HepG2 (cell line): ENCODE data around the gene AGRN. TPM values are rescaled to one million over a fixed set of nuclear protein-coding genes. Genes with fewer than 3 reads are reported as not detected.

Experiments used
- ATF1 ChIP-seq: IDR thresholded peaks from 2 replicates; pipeline ENCODE4 v1.6.1; 2016; ENCODE audit warnings: mild to moderate bottlenecking, control low read depth
- FLYWCH1 ChIP-seq: sonication (generic); formaldehyde crosslinking; IDR thresholded peaks from 2 replicates; pipeline ENCODE4 v1.8.1; 2023; ENCODE audit warnings: mild to moderate bottlenecking, missing genetic modification reagents
- GRHL1 ChIP-seq: sonication (generic); formaldehyde crosslinking; conservative IDR thresholded peaks from 2 replicates; pipeline ENCODE4 v1.8.0; 2022; ENCODE audit warnings: missing genetic modification reagents
- KDM2A ChIP-seq: sonication (generic); formaldehyde crosslinking; IDR thresholded peaks from 2 replicates; pipeline ENCODE4 v1.4.0; 2020; ENCODE audit warnings: low read depth, missing genetic modification reagents, borderline replicate concordance
- MAFK ChIP-seq, 2 experiments: IDR thresholded peaks in 1 of 2; conservative IDR thresholded peaks in 1 of 2; 2 replicates each; pipeline ENCODE4 v1.6.1; 2011; ENCODE audit warnings: improper control_type of control experiment in 2 of 2, low read length in 2 of 2
- MXD4 ChIP-seq: IDR thresholded peaks from 2 replicates; pipeline ENCODE4 v1.6.1; 2016; ENCODE audit warnings: mild to moderate bottlenecking, missing biosample characterization, missing genetic modification reagents
- NRL ChIP-seq: sonication (generic); formaldehyde crosslinking; IDR thresholded peaks from 2 replicates; pipeline ENCODE4 v1.5.0; 2020; ENCODE audit warnings: missing genetic modification reagents, mild to moderate bottlenecking, moderate library complexity, borderline replicate concordance
- PRMT3 ChIP-seq: sonication (generic); formaldehyde crosslinking; IDR thresholded peaks from 2 replicates; pipeline ENCODE4 v1.8.1; 2022; ENCODE audit warnings: low read depth, mild to moderate bottlenecking, moderate library complexity, missing genetic modification reagents, borderline replicate concordance
- RBM39 ChIP-seq: fragments of 200-400 bp; formaldehyde crosslinking; IDR thresholded peaks from one replicate; pipeline ENCODE4 v1.6.1; 2018; ENCODE audit warnings: antibody characterized with exemption, mild to moderate bottlenecking, low read depth, low read length; ENCODE audit not compliant: poor library complexity, severe bottlenecking
- TOE1 ChIP-seq: sonication (generic); formaldehyde crosslinking; IDR thresholded peaks from 2 replicates; pipeline ENCODE4 v1.4.0; 2020; ENCODE audit warnings: mild to moderate bottlenecking, missing genetic modification reagents
- ZNF720 ChIP-seq: sonication (generic); formaldehyde crosslinking; IDR thresholded peaks from 2 replicates; pipeline ENCODE4 v1.4.0; 2020; ENCODE audit warnings: missing genetic modification reagents
- ZSCAN21 ChIP-seq: sonication (generic); formaldehyde crosslinking; IDR thresholded peaks from 2 replicates; pipeline ENCODE4 v1.8.0; 2022; ENCODE audit warnings: mild to moderate bottlenecking, missing genetic modification reagents, moderate library complexity, borderline replicate concordance
- ZSCAN25 ChIP-seq: sonication (generic); formaldehyde crosslinking; IDR thresholded peaks from 2 replicates; pipeline ENCODE4 v1.8.0; 2022; ENCODE audit warnings: mild to moderate bottlenecking, missing genetic modification reagents
- polyA plus RNA-seq, 8 experiments: library from polyadenylated mRNA; depleted of rRNA in 3 of 8; stranded (reverse) in 7 of 8; unstranded in 1 of 8; fragments of >200 nt; fragmentation: Illumina TruSeq in 4 of 8; extraction: Trizol in 4 of 8; gene quantifications; 2 replicates each; pipeline versions ENCODE4 v1.2.1 to v1.2.3, GENCODE V29; 2011 to 2016; ENCODE audit warnings: low read depth in 4 of 8, missing spikeins in 1 of 8, mixed read lengths in 1 of 8; ENCODE audit not compliant: insufficient read depth in 1 of 8
- total RNA-seq, 5 experiments: library from RNA; depleted of rRNA; stranded (reverse); fragments of >200 nt; fragmentation: Illumina TruSeq; extraction: Trizol; gene quantifications; 2 replicates each; pipeline ENCODE4 v1.2.3, GENCODE V29; 2016; ENCODE audit warnings: low read depth in 1 of 5
- TF ChIP-seq, protein P1 (sequence below): sonication (generic); formaldehyde crosslinking; IDR thresholded peaks from 2 replicates; pipeline ENCODE4 v1.4.0; 2020; ENCODE audit warnings: missing genetic modification reagents
- TF ChIP-seq, protein P2 (sequence below): IDR thresholded peaks from 2 replicates; pipeline ENCODE4 v1.6.1; 2016; ENCODE audit warnings: low read depth
- TF ChIP-seq, protein P3 (sequence below): sonication (generic); formaldehyde crosslinking; IDR thresholded peaks from 2 replicates; pipeline ENCODE4 v1.4.0; 2020; ENCODE audit warnings: mild to moderate bottlenecking, missing genetic modification reagents
- TF ChIP-seq, protein P4 (sequence below): sonication (generic); formaldehyde crosslinking; IDR thresholded peaks from 2 replicates; pipeline ENCODE4 v1.8.0; 2022; ENCODE audit warnings: mild to moderate bottlenecking, missing genetic modification reagents, moderate library complexity

Gene AGRN
- total and polyA plus RNA-seq, 2 of the 13 experiments (the other 11 are each of a cell fraction or from before 2014, with no cell fraction given) = 29.8 to 65.2 TPM

GRCh38 chr1:1014799-1015681 is 4.9 kb upstream of the AGRN start (continued):
- no peak for TF ChIP-seq ZSCAN21 (CRISPR knock-in tag)
- TF ChIP-seq, protein P1, sequence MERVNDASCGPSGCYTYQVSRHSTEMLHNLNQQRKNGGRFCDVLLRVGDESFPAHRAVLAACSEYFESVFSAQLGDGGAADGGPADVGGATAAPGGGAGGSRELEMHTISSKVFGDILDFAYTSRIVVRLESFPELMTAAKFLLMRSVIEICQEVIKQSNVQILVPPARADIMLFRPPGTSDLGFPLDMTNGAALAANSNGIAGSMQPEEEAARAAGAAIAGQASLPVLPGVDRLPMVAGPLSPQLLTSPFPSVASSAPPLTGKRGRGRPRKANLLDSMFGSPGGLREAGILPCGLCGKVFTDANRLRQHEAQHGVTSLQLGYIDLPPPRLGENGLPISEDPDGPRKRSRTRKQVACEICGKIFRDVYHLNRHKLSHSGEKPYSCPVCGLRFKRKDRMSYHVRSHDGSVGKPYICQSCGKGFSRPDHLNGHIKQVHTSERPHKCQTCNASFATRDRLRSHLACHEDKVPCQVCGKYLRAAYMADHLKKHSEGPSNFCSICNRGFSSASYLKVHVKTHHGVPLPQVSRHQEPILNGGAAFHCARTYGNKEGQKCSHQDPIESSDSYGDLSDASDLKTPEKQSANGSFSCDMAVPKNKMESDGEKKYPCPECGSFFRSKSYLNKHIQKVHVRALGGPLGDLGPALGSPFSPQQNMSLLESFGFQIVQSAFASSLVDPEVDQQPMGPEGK (CRISPR knock-in tag) = peak; percentile 56; the same call in 1 of the 2 replicates
- TF ChIP-seq GRHL1 (CRISPR knock-in tag) = no peak
- TF ChIP-seq, protein P2, sequence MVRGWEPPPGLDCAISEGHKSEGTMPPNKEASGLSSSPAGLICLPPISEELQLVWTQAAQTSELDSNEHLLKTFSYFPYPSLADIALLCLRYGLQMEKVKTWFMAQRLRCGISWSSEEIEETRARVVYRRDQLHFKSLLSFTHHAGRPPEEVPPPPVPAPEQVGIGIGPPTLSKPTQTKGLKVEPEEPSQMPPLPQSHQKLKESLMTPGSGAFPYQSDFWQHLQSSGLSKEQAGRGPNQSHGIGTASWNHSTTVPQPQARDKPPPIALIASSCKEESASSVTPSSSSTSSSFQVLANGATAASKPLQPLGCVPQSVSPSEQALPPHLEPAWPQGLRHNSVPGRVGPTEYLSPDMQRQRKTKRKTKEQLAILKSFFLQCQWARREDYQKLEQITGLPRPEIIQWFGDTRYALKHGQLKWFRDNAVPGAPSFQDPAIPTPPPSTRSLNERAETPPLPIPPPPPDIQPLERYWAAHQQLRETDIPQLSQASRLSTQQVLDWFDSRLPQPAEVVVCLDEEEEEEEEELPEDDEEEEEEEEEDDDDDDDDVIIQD (CRISPR knock-in tag) = no peak
- TF ChIP-seq ZNF720 (CRISPR knock-in tag) = no peak
- TF ChIP-seq ATF1 = no peak
- TF ChIP-seq NRL (CRISPR knock-in tag) = 0 out of 2 replicates have a peak, but pooled peaks have one; percentile 24
- TF ChIP-seq FLYWCH1 (CRISPR knock-in tag) = no peak
- peak; percentile 41; the same call in 1 of the 2 replicates for TF ChIP-seq KDM2A (CRISPR knock-in tag)
- TF ChIP-seq, protein P3, sequence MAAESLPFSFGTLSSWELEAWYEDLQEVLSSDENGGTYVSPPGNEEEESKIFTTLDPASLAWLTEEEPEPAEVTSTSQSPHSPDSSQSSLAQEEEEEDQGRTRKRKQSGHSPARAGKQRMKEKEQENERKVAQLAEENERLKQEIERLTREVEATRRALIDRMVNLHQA = no peak
- TF ChIP-seq TOE1 (CRISPR knock-in tag) = no peak
- no peak for TF ChIP-seq MAFK (conservative IDR thresholded peaks at IDR 0.05 in 1 of 2, IDR thresholded peaks at IDR 0.05 in 1 of 2; ENCODE audit: low read length in 2 of 2)
- peak; percentile 86; the same call in 1 of the 2 replicates for TF ChIP-seq ZSCAN25 (CRISPR knock-in tag)
- TF ChIP-seq RBM39 = no peak
- no peak for TF ChIP-seq MXD4 (CRISPR knock-in tag)
- TF ChIP-seq, protein P4, sequence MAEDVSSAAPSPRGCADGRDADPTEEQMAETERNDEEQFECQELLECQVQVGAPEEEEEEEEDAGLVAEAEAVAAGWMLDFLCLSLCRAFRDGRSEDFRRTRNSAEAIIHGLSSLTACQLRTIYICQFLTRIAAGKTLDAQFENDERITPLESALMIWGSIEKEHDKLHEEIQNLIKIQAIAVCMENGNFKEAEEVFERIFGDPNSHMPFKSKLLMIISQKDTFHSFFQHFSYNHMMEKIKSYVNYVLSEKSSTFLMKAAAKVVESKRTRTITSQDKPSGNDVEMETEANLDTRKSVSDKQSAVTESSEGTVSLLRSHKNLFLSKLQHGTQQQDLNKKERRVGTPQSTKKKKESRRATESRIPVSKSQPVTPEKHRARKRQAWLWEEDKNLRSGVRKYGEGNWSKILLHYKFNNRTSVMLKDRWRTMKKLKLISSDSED (CRISPR knock-in tag) = no peak
- no peak for TF ChIP-seq PRMT3 (CRISPR knock-in tag)
